Measurements from ENCODE around the gene PAOX. TPM values are rescaled to one million over a fixed set of nuclear protein-coding genes. Genes with fewer than 3 reads are reported as not detected.

The PAOX gene
- total and polyA plus RNA-seq, 2 of the 4 experiments (the other 2 are of a cell fraction) = 3.8 to 4.5 TPM

DNA sequence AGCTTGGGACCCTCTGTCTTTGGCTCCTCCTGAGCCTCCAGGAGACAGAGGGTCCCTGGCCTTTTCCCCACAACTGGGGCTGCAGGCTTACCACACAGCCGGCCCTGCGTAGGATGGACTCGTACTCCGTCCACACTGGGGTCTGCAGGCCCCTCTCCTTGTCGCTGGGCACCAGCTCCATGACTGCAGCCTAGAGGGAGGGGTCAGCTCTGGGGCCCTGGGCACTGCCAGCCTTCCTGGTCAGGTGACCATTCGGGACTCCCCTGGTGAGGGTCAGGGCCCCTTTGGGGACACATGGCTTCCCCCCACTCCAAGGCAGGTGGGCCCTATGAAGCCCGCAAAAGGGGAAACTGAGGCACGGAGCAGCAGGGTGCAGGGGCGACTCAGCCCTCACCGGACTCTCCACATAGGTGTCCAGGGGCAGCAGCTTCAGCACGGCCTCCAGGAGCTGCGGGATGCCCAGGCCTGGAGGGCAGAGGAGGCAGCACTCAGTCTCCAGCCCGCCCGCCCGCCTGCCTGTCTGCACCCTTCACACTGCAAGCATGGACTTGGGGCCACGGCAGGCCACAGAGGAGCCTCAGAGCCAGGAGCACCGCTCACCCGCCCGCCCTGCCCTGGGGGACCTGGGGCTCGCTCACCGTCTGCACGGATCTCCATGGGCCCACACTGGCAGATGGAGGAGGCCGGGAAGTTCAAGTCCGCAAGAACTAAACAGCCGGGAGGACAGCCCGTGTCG lies 22.3 kb upstream of the PAOX start:
- Histone ChIP-seq H3K9ac (ENCODE audit: low read depth, low read length) (peak overlapping the region; percentile 27; the same call in 1 of the 2 replicates), H3K4me3 (ENCODE audit: insufficient read depth, low read depth, low read length) (peak overlapping the region; percentile 78), H4K91ac (ENCODE audit: insufficient read depth, low read depth, low read length) (no peak overlapping the region), H3K9me1 (ENCODE audit: insufficient read depth, low read length) (no peaks in the 10 kb centered on the region), H3K79me1 (ENCODE audit: low read depth in 1 of 2, low read length in 2 of 2) (peaks cover 8 to 13% of the 10 kb centered on the region in 2 experiments; a peak in 2 of 4 replicates), H2BK5ac (ENCODE audit: low read depth, low read length, poor library complexity, severe bottlenecking) (no peak overlapping the region), H3K18ac (ENCODE audit: low read depth, low read length) (no peak overlapping the region), H4K5ac (ENCODE audit: low read depth, low read length) (no peak overlapping the region; the same call in 1 of the 2 replicates), H2AK9ac (replicated peaks; ENCODE audit: low read depth, low read length, poor library complexity) (peak overlapping the region; percentile 94), H3K4me1 (ENCODE audit: control insufficient read depth, insufficient read depth, low read length) (peaks cover 6% of the 10 kb centered on the region; the same call in 1 of the 2 replicates), H4K20me1 (ENCODE audit: insufficient read depth, low read length) (peaks cover 3% of the 10 kb centered on the region), H3K23ac (ENCODE audit: low read depth, low read length) (0 out of 2 replicates have a peak overlapping the region, but pooled peaks have one; percentile 31), H3K4ac (ENCODE audit: low read depth, low read length) (peak overlapping the region; percentile 75; the same call in 1 of the 2 replicates), H2BK120ac (ENCODE audit: low read depth, low read length) (no peak overlapping the region), H4K8ac (ENCODE audit: low read depth in 2 of 2, low read length in 2 of 2) (no peak overlapping the region; a peak in 1 of 4 replicates), H2BK15ac (ENCODE audit: low read depth, low read length) (no peak overlapping the region), H3K36me3 (ENCODE audit: control insufficient read depth, insufficient read depth, low read length) (peaks cover 8% of the 10 kb centered on the region), H2AK5ac (ENCODE audit: low read depth, low read length) (peak overlapping the region; percentile 59; the same call in 1 of the 2 replicates), H2AFZ (replicated peaks; ENCODE audit: low read length, poor library complexity) (peak overlapping the region; percentile 92), H3K4me2 (ENCODE audit: low read depth, low read length) (peak overlapping the region; percentile 62), H3K27ac (ENCODE audit: insufficient read depth, low read length) (no peak overlapping the region; the same call in 1 of the 2 replicates), H3K14ac (replicated peaks; ENCODE audit: low read depth, low read length) (peak overlapping the region; percentile 71; the same call in 1 of the 2 replicates), H3K9me3 (ENCODE audit: control insufficient read depth, insufficient read depth, low read length) (no peaks in the 10 kb centered on the region), H3K56ac (ENCODE audit: extremely low read depth, insufficient read depth, low read length) (no peak overlapping the region), H2BK20ac (ENCODE audit: low read depth, low read length) (no peak overlapping the region), H3K27me3 (ENCODE audit: control insufficient read depth, insufficient read depth, low read length) (no peaks in the 10 kb centered on the region)
- POLR2A ChIA-PET (ENCODE audit: unreplicated experiment) = no interaction called here
- 36% methylated on average over 12 of the region's 27 CpGs; no CpG with 5 or more reads in 1 of the 2 experiments for WGBS, 2 experiments (ENCODE audit: extremely low coverage in 2 of 2, insufficient read length in 1 of 2)
- ATAC-seq (ENCODE audit: low read depth) (peak; percentile 4; the same call in 1 of the 2 replicates), DNase-seq (no peak)
- in situ Hi-C loops (cut with MboI; ENCODE audit: low sequenced_read_pairs) (no loop called here), dilution Hi-C loops (cut with HindIII; ENCODE audit: low sequenced_read_pairs, unreplicated experiment) (no loop called here), intact Hi-C loops (cut with micrococcal nuclease) (no loop called here)
- CTCF ChIA-PET = no interaction called here
- BruUV-seq (replicated peaks) = no TSS peak
- no peak for TF ChIP-seq SMC3 (IDR thresholded peaks at IDR 0.05; ENCODE audit: low read depth, low read length)
- TF ChIP-seq, protein P1, sequence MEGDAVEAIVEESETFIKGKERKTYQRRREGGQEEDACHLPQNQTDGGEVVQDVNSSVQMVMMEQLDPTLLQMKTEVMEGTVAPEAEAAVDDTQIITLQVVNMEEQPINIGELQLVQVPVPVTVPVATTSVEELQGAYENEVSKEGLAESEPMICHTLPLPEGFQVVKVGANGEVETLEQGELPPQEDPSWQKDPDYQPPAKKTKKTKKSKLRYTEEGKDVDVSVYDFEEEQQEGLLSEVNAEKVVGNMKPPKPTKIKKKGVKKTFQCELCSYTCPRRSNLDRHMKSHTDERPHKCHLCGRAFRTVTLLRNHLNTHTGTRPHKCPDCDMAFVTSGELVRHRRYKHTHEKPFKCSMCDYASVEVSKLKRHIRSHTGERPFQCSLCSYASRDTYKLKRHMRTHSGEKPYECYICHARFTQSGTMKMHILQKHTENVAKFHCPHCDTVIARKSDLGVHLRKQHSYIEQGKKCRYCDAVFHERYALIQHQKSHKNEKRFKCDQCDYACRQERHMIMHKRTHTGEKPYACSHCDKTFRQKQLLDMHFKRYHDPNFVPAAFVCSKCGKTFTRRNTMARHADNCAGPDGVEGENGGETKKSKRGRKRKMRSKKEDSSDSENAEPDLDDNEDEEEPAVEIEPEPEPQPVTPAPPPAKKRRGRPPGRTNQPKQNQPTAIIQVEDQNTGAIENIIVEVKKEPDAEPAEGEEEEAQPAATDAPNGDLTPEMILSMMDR (conservative IDR thresholded peaks at IDR 0.05; ENCODE audit: low read depth, low read length) = no peak
- TF ChIP-seq CHD1 (IDR thresholded peaks at IDR 0.05; ENCODE audit: low read depth, low read length) = no peak
- TF ChIP-seq, protein P2, sequence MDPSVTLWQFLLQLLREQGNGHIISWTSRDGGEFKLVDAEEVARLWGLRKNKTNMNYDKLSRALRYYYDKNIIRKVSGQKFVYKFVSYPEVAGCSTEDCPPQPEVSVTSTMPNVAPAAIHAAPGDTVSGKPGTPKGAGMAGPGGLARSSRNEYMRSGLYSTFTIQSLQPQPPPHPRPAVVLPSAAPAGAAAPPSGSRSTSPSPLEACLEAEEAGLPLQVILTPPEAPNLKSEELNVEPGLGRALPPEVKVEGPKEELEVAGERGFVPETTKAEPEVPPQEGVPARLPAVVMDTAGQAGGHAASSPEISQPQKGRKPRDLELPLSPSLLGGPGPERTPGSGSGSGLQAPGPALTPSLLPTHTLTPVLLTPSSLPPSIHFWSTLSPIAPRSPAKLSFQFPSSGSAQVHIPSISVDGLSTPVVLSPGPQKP (IDR thresholded peaks at IDR 0.05; ENCODE audit: borderline replicate concordance, low read depth, low read length) = no peak
- no peak for TF ChIP-seq RFX5 (IDR thresholded peaks at IDR 0.05; ENCODE audit: low read depth, low read length)
- no peak for TF ChIP-seq NFE2L2 (IDR thresholded peaks at IDR 0.05; ENCODE audit: low read depth, low read length)
- TF ChIP-seq MAFK (IDR thresholded peaks at IDR 0.05; ENCODE audit: low read depth, low read length) = no peak
- no peak for TF ChIP-seq RCOR1 (IDR thresholded peaks at IDR 0.05; ENCODE audit: insufficient replicate concordance, low read length)
- TF ChIP-seq USF2 (IDR thresholded peaks at IDR 0.05; ENCODE audit: low read depth, low read length) = no peak
- TF ChIP-seq BHLHE40 (IDR thresholded peaks at IDR 0.05; ENCODE audit: low read depth, low read length) = no peak
- no peak for TF ChIP-seq POLR2A (IDR thresholded peaks at IDR 0.05; ENCODE audit: low read depth, low read length)
- TF ChIP-seq CEBPB (IDR thresholded peaks at IDR 0.05; ENCODE audit: low read depth, low read length) = no peak
- TF ChIP-seq MAZ (IDR thresholded peaks at IDR 0.05; ENCODE audit: borderline replicate concordance, low read depth, low read length) = no peak
- TF ChIP-seq FOS (IDR thresholded peaks at IDR 0.05; ENCODE audit: low read depth, low read length) = no peak
